Right hindlimb (tissue), 1 donor: ENCODE results near the gene UTP4.
"Not testable (repeated sequence)": the region's sequence is repeated elsewhere in the genome, so short reads cannot be mapped to it uniquely, and the experiment has no call there.

Source experiments
- DNase-seq: peaks from one replicate; pipeline ENCODE4 v3.0.0-alpha.2; 2018

UTP4 gene

GRCh38 chr16:69111216-69111875 is 21.1 kb upstream of the UTP4 start:
- DNase-seq = no peak

- DNase-seq = no peak
These were observed 20.6 kb upstream of the UTP4 start for GRCh38 chr16:69111876-69112230.

GRCh38 chr16:69112285-69113129 is 19.9 kb upstream of the UTP4 start:
- DNase-seq = peak; percentile 54

GRCh38 chr16:69113216-69113615 is 19.2 kb upstream of the UTP4 start:
- DNase-seq = no peak

- DNase-seq = no peak
These were observed 18.0 kb upstream of the UTP4 start for GRCh38 chr16:69114346-69114975.

- no peak for DNase-seq
These were observed 17.5 kb upstream of the UTP4 start for GRCh38 chr16:69114976-69115355.

GRCh38 chr16:69115361-69115760 is 17.1 kb upstream of the UTP4 start:
- DNase-seq = no peak

GRCh38 chr16:69115837-69116236 is 16.6 kb upstream of the UTP4 start:
- DNase-seq = no peak

- no peak for DNase-seq
These were observed 16.1 kb upstream of the UTP4 start for GRCh38 chr16:69116256-69116875.

- DNase-seq = no peak
These were observed 15.5 kb upstream of the UTP4 start for GRCh38 chr16:69116906-69117305.

- no peak for DNase-seq
These were observed 14.0 kb upstream of the UTP4 start for GRCh38 chr16:69118468-69118867.

GRCh38 chr16:69118994-69119393 is 13.5 kb upstream of the UTP4 start:
- DNase-seq = no peak

GRCh38 chr16:69119536-69119935 is 12.9 kb upstream of the UTP4 start:
- no peak for DNase-seq

- DNase-seq = no peak
These were observed 12.3 kb upstream of the UTP4 start for GRCh38 chr16:69120096-69120664.

GRCh38 chr16:69123910-69124309 is 8.5 kb upstream of the UTP4 start:
- no peak for DNase-seq

- not testable (repeated sequence) for DNase-seq
These were observed 8.0 kb upstream of the UTP4 start for GRCh38 chr16:69124406-69124805.

GRCh38 chr16:69124961-69125360 is 7.5 kb upstream of the UTP4 start:
- DNase-seq = not testable (repeated sequence)

GRCh38 chr16:69126221-69126620 is 6.2 kb upstream of the UTP4 start:
- DNase-seq = no peak

- DNase-seq = not testable (repeated sequence)
These were observed 5.6 kb upstream of the UTP4 start for GRCh38 chr16:69126801-69127200.

GRCh38 chr16:69127966-69128510 is 4.4 kb upstream of the UTP4 start:
- no peak for DNase-seq

GRCh38 chr16:69130461-69130860 is 2.0 kb upstream of the UTP4 start:
- DNase-seq = no peak

GRCh38 chr16:69131167-69131838 is 1.1 kb upstream of the UTP4 start:
- DNase-seq = peak; percentile 59
